ENCODE measurements around the gene PCSK2. TPM values are rescaled to one million over a fixed set of nuclear protein-coding genes. Genes with fewer than 3 reads are reported as not detected.

The PCSK2 gene
- total and polyA plus RNA-seq, 2 of the 8 experiments (the other 6 are each of a cell fraction or from before 2014, with no cell fraction given), result 1.9 to 4.2 TPM

DNA sequence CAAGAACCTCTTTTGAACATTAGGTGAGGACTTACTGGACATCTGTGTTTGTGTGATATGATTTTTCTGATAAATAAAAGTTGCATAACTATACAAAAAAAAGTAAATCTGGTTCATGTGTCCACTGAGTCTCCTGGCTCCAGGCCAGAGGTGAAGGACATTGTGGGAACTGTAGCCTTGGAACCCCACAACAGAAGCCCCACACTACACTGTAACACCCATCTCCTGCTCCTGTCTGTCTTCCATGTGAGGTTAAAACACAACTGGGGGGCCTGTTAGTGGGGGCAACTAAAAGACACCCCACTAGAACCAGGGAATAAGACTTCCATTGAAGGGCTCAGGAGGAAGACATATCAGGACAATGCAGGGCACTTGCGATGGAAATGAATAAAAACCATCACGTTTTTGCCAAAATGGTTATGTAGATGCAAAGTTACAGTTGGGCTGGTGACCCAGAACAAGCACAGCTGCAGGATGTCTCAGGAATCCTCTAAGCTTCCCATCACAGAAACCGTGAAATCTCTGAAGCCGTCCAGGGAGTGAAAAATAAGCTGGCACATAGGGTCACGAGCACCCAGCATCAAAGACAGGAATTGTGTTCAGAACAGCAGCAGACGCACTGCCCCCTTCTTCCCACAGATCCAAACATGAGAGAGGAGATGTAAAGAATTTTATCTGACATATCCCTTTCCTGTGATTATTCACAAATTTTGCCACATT lies 36.7 kb upstream of the PCSK2 start:
- no peak overlapping the region for H3K18ac ChIP-seq (ENCODE audit: extremely low read depth, low read length)
- no peak overlapping the region for H4K91ac ChIP-seq (replicated peaks; ENCODE audit: insufficient read length, low read length)
- no peak overlapping the region for H4K5ac ChIP-seq (ENCODE audit: insufficient read length, low read depth, low read length)
- H2BK15ac ChIP-seq (ENCODE audit: low read length), result no peak overlapping the region
- H2BK12ac ChIP-seq (ENCODE audit: low read depth, low read length), result no peak overlapping the region
- no peaks in the 10 kb centered on the region for H3K79me2 ChIP-seq (ENCODE audit: control insufficient read depth in 1 of 2, insufficient read depth in 2 of 2, low read length in 2 of 2)
- CTCF ChIA-PET (ENCODE audit: partially characterized antibody), result interaction anchor here (1.1 kb wide), 1 partner anchor 369 kb away, joined by 4 read pairs; no protein-coding TSS in a partner anchor
- no peaks in the 10 kb centered on the region for H3K36me3 ChIP-seq (ENCODE audit: control insufficient read depth in 2 of 4, insufficient read depth in 4 of 4, low read length in 3 of 4)
- H3K27me3 ChIP-seq (replicated peaks in 1 of 4; ENCODE audit: control insufficient read depth in 3 of 4, extremely low read depth in 1 of 4, insufficient read depth in 3 of 4, low read length in 3 of 4), result no peaks in the 10 kb centered on the region
- 89% methylated on average over 6 of the region's 6 CpGs; no CpG with 5 or more reads in 1 of the 2 experiments for WGBS, 2 experiments (ENCODE audit: extremely low coverage in 1 of 2, insufficient coverage in 1 of 2, insufficient read length in 1 of 2, insufficient replicate concordance in 2 of 2, low coverage in 1 of 2, low lambda C conversion rate in 2 of 2, missing lambda C conversion rate in 1 of 2)
- H2AFZ ChIP-seq (ENCODE audit: low read length), result no peak overlapping the region
- no peak overlapping the region for H3K27ac ChIP-seq (ENCODE audit: low read depth, low read length)
- no peak overlapping the region for H2BK5ac ChIP-seq (ENCODE audit: low read depth, low read length)
- H3K4ac ChIP-seq (replicated peaks; ENCODE audit: insufficient read length, low read depth, low read length), result no peak overlapping the region
- POLR2A ChIA-PET (ENCODE audit: partially characterized antibody), result no interaction called here
- H4K20me1 ChIP-seq (replicated peaks in 1 of 2; ENCODE audit: control insufficient read depth in 1 of 2, insufficient read depth in 2 of 2, low read length in 2 of 2), result no peaks in the 10 kb centered on the region
- no peak overlapping the region for H3K14ac ChIP-seq (ENCODE audit: insufficient read length)
- H3K4me3 ChIP-seq (ENCODE audit: extremely low read depth in 1 of 4, insufficient read depth in 2 of 4, low read depth in 3 of 4, low read length in 4 of 4), result no peak overlapping the region
- no peak overlapping the region for H2AK5ac ChIP-seq (ENCODE audit: low read depth, low read length)
- H2BK120ac ChIP-seq (replicated peaks; ENCODE audit: low read depth, low read length), result no peak overlapping the region
- no peak overlapping the region for H3K4me2 ChIP-seq (ENCODE audit: insufficient read depth in 1 of 2, low read depth in 2 of 2, low read length in 2 of 2)
- H2BK20ac ChIP-seq (ENCODE audit: low read length), result no peak overlapping the region
- no peak for FAIRE-seq
- TF ChIP-seq EZH2 (IDR thresholded peaks at IDR 0.05; ENCODE audit: low read depth, low read length, severe bottlenecking) (no peak), SAP30 (IDR thresholded peaks at IDR 0.05; ENCODE audit: insufficient read depth, insufficient replicate concordance, low read length) (no peak), TBP (IDR thresholded peaks at IDR 0.05; ENCODE audit: low read depth, low read length) (no peak), RNF2 (IDR thresholded peaks at IDR 0.05; ENCODE audit: borderline replicate concordance, low read depth, low read length, missing control alignments, poor library complexity, severe bottlenecking) (no peak), KDM4A (IDR thresholded peaks at IDR 0.05; ENCODE audit: low read depth, low read length, severe bottlenecking) (no peak), ASH2L (IDR thresholded peaks at IDR 0.05; ENCODE audit: low read length) (no peak)
- TF ChIP-seq, protein P1, sequence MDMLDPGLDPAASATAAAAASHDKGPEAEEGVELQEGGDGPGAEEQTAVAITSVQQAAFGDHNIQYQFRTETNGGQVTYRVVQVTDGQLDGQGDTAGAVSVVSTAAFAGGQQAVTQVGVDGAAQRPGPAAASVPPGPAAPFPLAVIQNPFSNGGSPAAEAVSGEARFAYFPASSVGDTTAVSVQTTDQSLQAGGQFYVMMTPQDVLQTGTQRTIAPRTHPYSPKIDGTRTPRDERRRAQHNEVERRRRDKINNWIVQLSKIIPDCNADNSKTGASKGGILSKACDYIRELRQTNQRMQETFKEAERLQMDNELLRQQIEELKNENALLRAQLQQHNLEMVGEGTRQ (IDR thresholded peaks at IDR 0.05; ENCODE audit: low read length), result no peak
- TF ChIP-seq, protein P2, sequence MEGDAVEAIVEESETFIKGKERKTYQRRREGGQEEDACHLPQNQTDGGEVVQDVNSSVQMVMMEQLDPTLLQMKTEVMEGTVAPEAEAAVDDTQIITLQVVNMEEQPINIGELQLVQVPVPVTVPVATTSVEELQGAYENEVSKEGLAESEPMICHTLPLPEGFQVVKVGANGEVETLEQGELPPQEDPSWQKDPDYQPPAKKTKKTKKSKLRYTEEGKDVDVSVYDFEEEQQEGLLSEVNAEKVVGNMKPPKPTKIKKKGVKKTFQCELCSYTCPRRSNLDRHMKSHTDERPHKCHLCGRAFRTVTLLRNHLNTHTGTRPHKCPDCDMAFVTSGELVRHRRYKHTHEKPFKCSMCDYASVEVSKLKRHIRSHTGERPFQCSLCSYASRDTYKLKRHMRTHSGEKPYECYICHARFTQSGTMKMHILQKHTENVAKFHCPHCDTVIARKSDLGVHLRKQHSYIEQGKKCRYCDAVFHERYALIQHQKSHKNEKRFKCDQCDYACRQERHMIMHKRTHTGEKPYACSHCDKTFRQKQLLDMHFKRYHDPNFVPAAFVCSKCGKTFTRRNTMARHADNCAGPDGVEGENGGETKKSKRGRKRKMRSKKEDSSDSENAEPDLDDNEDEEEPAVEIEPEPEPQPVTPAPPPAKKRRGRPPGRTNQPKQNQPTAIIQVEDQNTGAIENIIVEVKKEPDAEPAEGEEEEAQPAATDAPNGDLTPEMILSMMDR (IDR thresholded peaks at IDR 0.05; ENCODE audit: control extremely low read depth in 1 of 3, insufficient read depth in 1 of 3, low read depth in 1 of 3, low read length in 3 of 3), result no peak
- H3K56ac ChIP-seq (replicated peaks; ENCODE audit: insufficient read length, low read depth, low read length), result no peak overlapping the region
- 0 out of 4 replicates have a peak, but pooled peaks cover 0 to 3% of the 10 kb centered on the region in 2 experiments for H3K9me3 ChIP-seq (ENCODE audit: insufficient read depth in 2 of 2, low read depth in 1 of 2, low read length in 1 of 2)
- no peak for DNase-seq (ENCODE audit: low read depth in 1 of 2, low spot score in 2 of 2)
- no peaks in the 10 kb centered on the region for H3K79me1 ChIP-seq (ENCODE audit: low read depth, low read length)
- no peak overlapping the region for H3K9ac ChIP-seq (replicated peaks in 1 of 4; ENCODE audit: extremely low read depth in 1 of 4, low read depth in 3 of 4, low read length in 3 of 4)
- no peaks in the 10 kb centered on the region for H3K23me2 ChIP-seq (ENCODE audit: low read depth, low read length)
- H3K4me1 ChIP-seq (replicated peaks in 1 of 4; ENCODE audit: control insufficient read depth in 3 of 4, insufficient read depth in 4 of 4, low read length in 3 of 4), result no peaks in the 10 kb centered on the region
- no peak overlapping the region for H3K23ac ChIP-seq (ENCODE audit: insufficient read length)
- no peak overlapping the region for H4K8ac ChIP-seq (ENCODE audit: extremely low read depth, insufficient read depth, low read length)

Data from H1 (cell line).